IPS DF 6.9 (cell line): ENCODE results near the gene KREMEN1.

Experiments
- DNase-seq: peaks from one replicate; pipeline ENCODE4 v3.0.0-alpha.2; 2013; ENCODE audit warnings: low read depth, low spot score
- H3K27ac ChIP-seq: one replicate; pipeline ENCODE4 v1.5.1; 2013; ENCODE audit warnings: low read length, control low read depth
- H3K27me3 ChIP-seq: 2 replicates; pipeline ENCODE4 v1.6.1; 2013; ENCODE audit warnings: mild to moderate bottlenecking, low read length; ENCODE audit not compliant: control insufficient read depth, insufficient read depth
- H3K36me3 ChIP-seq: 2 replicates; pipeline ENCODE4 v1.6.1; 2013; ENCODE audit warnings: low read length; ENCODE audit not compliant: control insufficient read depth, insufficient read depth
- H3K4me1 ChIP-seq: 2 replicates; pipeline ENCODE4 v1.6.1; 2013; ENCODE audit warnings: low read length; ENCODE audit not compliant: control insufficient read depth, insufficient read depth
- H3K4me3 ChIP-seq: 2 replicates; pipeline ENCODE4 v1.5.1; 2013; ENCODE audit warnings: mild to moderate bottlenecking, low read length
- H3K9me3 ChIP-seq: 2 replicates; pipeline ENCODE4 v1.6.1; 2013; ENCODE audit warnings: low read length, inconsistent platforms; ENCODE audit not compliant: control insufficient read depth, insufficient read depth
- WGBS: extraction: QIAGEN DNeasy Blood & Tissue Kit; methylation state at CpG from one replicate; pipeline ENCODE4 v1.1.7; 2013; ENCODE audit warnings: mixed read lengths, missing lambda C conversion rate; ENCODE audit not compliant: insufficient read length, insufficient coverage; 5-methylcytosine and 5-hydroxymethylcytosine counted together

KREMEN1 gene

GRCh38 chr22:29216873-29217666, 144.2 kb downstream of the KREMEN1 start:
- WGBS = no CpG with 5 or more reads among the region's 14 CpGs
- H3K36me3 ChIP-seq = no peaks in the 10 kb centered on the region
- H3K9me3 ChIP-seq = no peaks in the 10 kb centered on the region
- no peak overlapping the region for H3K27ac ChIP-seq
- peaks cover 4% of the 10 kb centered on the region for H3K4me1 ChIP-seq
- no peak for DNase-seq
- no peaks in the 10 kb centered on the region for H3K27me3 ChIP-seq
- H3K4me3 ChIP-seq = no peak overlapping the region
